Measurements from ENCODE around the gene HOXC4.

HOXC4 gene

GRCh38 chr12:54032627-54033100, 21.0 kb upstream of the HOXC4 start, which contains the start of gene HOXC5 (continued):
- TF ChIP-seq INSM2 (tag by site-specific recombination; IDR thresholded peaks at IDR 0.05) (peak; percentile 94), ZNF76 (tag by site-specific recombination; IDR thresholded peaks at IDR 0.05; ENCODE audit: borderline replicate concordance, low read depth) (peak; percentile 84), ZXDB (tag by site-specific recombination; IDR thresholded peaks at IDR 0.05) (peak; percentile 92), ZNF292 (tag by site-specific recombination; IDR thresholded peaks at IDR 0.05; ENCODE audit: borderline replicate concordance, low read depth) (no peak), ZNF48 (tag by site-specific recombination; IDR thresholded peaks at IDR 0.05) (no peak), ZNF664 (tag by site-specific recombination; IDR thresholded peaks at IDR 0.05) (0 out of 2 replicates have a peak, but pooled peaks have one; percentile 7), ZNF561 (tag by site-specific recombination; IDR thresholded peaks at IDR 0.05; ENCODE audit: borderline replicate concordance) (no peak), ZNF510 (tag by site-specific recombination; IDR thresholded peaks at IDR 0.05; ENCODE audit: insufficient replicate concordance) (no peak), HOXA7 (CRISPR knock-in tag; IDR thresholded peaks at IDR 0.05; ENCODE audit: borderline replicate concordance) (no peak), ATF2 (tag by site-specific recombination; IDR thresholded peaks at IDR 0.05; ENCODE audit: low read depth) (no peak), ZNF16 (tag by site-specific recombination; IDR thresholded peaks at IDR 0.05; ENCODE audit: low read depth) (no peak), FEZF1 (tag by site-specific recombination; IDR thresholded peaks at IDR 0.05) (peak; percentile 79), KLF1 (tag by site-specific recombination; IDR thresholded peaks at IDR 0.05) (peak; percentile 71), ZFP69B (tag by site-specific recombination; IDR thresholded peaks at IDR 0.05) (peak; percentile 85), ZBTB26 (tag by site-specific recombination; optimal IDR thresholded peaks at IDR 0.05) (no peak), ZNF488 (tag by site-specific recombination; IDR thresholded peaks at IDR 0.05) (no peak), AEBP2 (tag by site-specific recombination; IDR thresholded peaks at IDR 0.05; ENCODE audit: borderline replicate concordance) (no peak), PRDM1 (tag by site-specific recombination; IDR thresholded peaks at IDR 0.05) (no peak; the same call in 1 of the 2 replicates), ZNF768 (tag by site-specific recombination; IDR thresholded peaks at IDR 0.05) (no peak), SP2 (tag by site-specific recombination; IDR thresholded peaks at IDR 0.05) (peak; percentile 67), BCL11A (tag by site-specific recombination; IDR thresholded peaks at IDR 0.05; ENCODE audit: low read depth) (peak; percentile 98), ZBTB10 (tag by site-specific recombination; IDR thresholded peaks at IDR 0.05) (peak; percentile 98), ZNF2 (tag by site-specific recombination; IDR thresholded peaks at IDR 0.05) (peak; percentile 100), ZNF341 (tag by site-specific recombination; IDR thresholded peaks at IDR 0.05; ENCODE audit: low read depth) (peak; percentile 85), ZBTB48 (tag by site-specific recombination; IDR thresholded peaks at IDR 0.05) (no peak; the same call in 1 of the 2 replicates), ZNF335 (tag by site-specific recombination; conservative IDR thresholded peaks at IDR 0.05) (no peak), ZNF394 (tag by site-specific recombination; IDR thresholded peaks at IDR 0.05; ENCODE audit: borderline replicate concordance) (peak; percentile 97), ZNF580 (tag by site-specific recombination; IDR thresholded peaks at IDR 0.05) (peak; percentile 91), ZNF214 (tag by site-specific recombination; IDR thresholded peaks at IDR 0.05; ENCODE audit: borderline replicate concordance) (no peak), TRIM28 (IDR thresholded peaks at IDR 0.05; ENCODE audit: borderline replicate concordance, low read length) (no peak), ZNF354C (tag by site-specific recombination; IDR thresholded peaks at IDR 0.05; ENCODE audit: borderline replicate concordance, low read depth) (no peak)

Data from HEK293 (cell line).